K562 (cell line): ENCODE results near the gene NFYC. TPM values are rescaled to one million over a fixed set of nuclear protein-coding genes. Genes with fewer than 3 reads are reported as not detected.

Experiments used
- ATAC-seq: fragments of 200-7000 bp; cut with Tn5 transposase; 3 replicates; pipeline ENCODE4 v1.9.1; 2020; ENCODE audit warnings: moderate library complexity
- BruUV-seq: library from RNA; stranded (reverse); fragments of 400-500 nt; replicated peaks from 2 replicates; lab custom pipeline; 2021; lab: Mats Ljungman, UMichigan
- CTCF ChIA-PET: fragments of 300-600 bp; formaldehyde crosslinking; extraction: SDS; loops from one replicate; lab custom pipeline; 2021; ENCODE audit warnings: low intra/inter-chr PET ratio; lab: Yijun Ruan, JAX
- POLR2A ChIA-PET: fragments of 300-600, 350-650 bp; sonication (Branson Sonifier 250); formaldehyde crosslinking; extraction: SDS; loops from one replicate; lab custom pipeline; 2021; ENCODE audit warnings: antibody characterized with exemption, inconsistent platforms; lab: Yijun Ruan, JAX
- DNase-seq, 4 experiments: peaks; one replicate each; pipeline versions ENCODE4 v3.0.0 to v3.0.0-alpha.2; 2011 to 2018; ENCODE audit warnings: low spot score in 3 of 4, mixed read lengths in 3 of 4; ENCODE audit errors: extremely low read depth in 1 of 4
- FAIRE-seq: peaks from 2 replicates; lab custom pipeline; 2011; peaks lifted over from hg19 to GRCh38; lab: Jason Lieb, UNC
- H2AFZ ChIP-seq: 2 replicates; pipeline ENCODE4 v1.6.0; 2011; ENCODE audit warnings: low read depth, low read length, control low read depth, inconsistent platforms
- H3K27ac ChIP-seq: fragments of 200-600 bp; 3 replicates; pipeline ENCODE4 v1.8.0; 2011; ENCODE audit warnings: low read depth, mild to moderate bottlenecking, control low read depth, inconsistent platforms, low read length, moderate library complexity, mixed read lengths; ENCODE audit errors: extremely low read depth
- H3K27me3 ChIP-seq, 2 experiments: fragments of 300-600 bp in 1 of 2; 2 replicates in 1 of 2; 3 replicates in 1 of 2; pipeline versions ENCODE4 v1.6.0 to v1.8.0; 2011; ENCODE audit warnings: inconsistent platforms in 2 of 2, low read length in 2 of 2, mild to moderate bottlenecking in 1 of 2, mixed read lengths in 1 of 2, moderate library complexity in 1 of 2; ENCODE audit not compliant: control insufficient read depth in 2 of 2, insufficient read depth in 2 of 2
- H3K36me3 ChIP-seq: fragments of 300-600 bp; 3 replicates; pipeline ENCODE4 v1.8.0; 2011; ENCODE audit warnings: mild to moderate bottlenecking, low read length, inconsistent platforms; ENCODE audit not compliant: control insufficient read depth, insufficient read depth
- H3K4me1 ChIP-seq, 2 experiments: fragments of 200-600 bp in 1 of 2; replicated peaks in 1 of 2; 2 replicates in 1 of 2; 3 replicates in 1 of 2; pipeline versions ENCODE4 v1.5.1 to v1.8.0; 2011; ENCODE audit warnings: inconsistent platforms in 2 of 2, low read length in 2 of 2, mild to moderate bottlenecking in 1 of 2, mixed read lengths in 1 of 2, moderate library complexity in 1 of 2; ENCODE audit not compliant: control insufficient read depth in 2 of 2, insufficient read depth in 2 of 2
- H3K4me2 ChIP-seq: 2 replicates; pipeline ENCODE4 v1.6.1; 2011; ENCODE audit warnings: low read length, control low read depth, inconsistent platforms, mixed read lengths; ENCODE audit not compliant: insufficient read depth
- H3K4me3 ChIP-seq: fragments of 200-600 bp; sonication (generic), shearing (Covaris generic); 2 replicates; pipeline ENCODE4 v1.5.1; 2016; ENCODE audit warnings: control low read depth, inconsistent platforms
- H3K79me2 ChIP-seq: fragments of 200-600 bp; 3 replicates; pipeline ENCODE4 v1.8.0; 2011; ENCODE audit warnings: low read length, inconsistent platforms; ENCODE audit not compliant: control insufficient read depth, insufficient read depth
- H3K9ac ChIP-seq, 2 experiments: 2 replicates each; pipeline versions ENCODE4 v1.6.0 to v1.6.1; 2011; ENCODE audit warnings: low read depth in 2 of 2, low read length in 2 of 2, control low read depth in 1 of 2, inconsistent platforms in 1 of 2, mild to moderate bottlenecking in 1 of 2, mixed read lengths in 1 of 2; ENCODE audit not compliant: insufficient read depth in 1 of 2
- H3K9me1 ChIP-seq: one replicate; pipeline ENCODE4 v1.6.0; 2011; ENCODE audit warnings: inconsistent platforms, mild to moderate bottlenecking, low read length, moderate library complexity; ENCODE audit not compliant: control insufficient read depth, insufficient read depth
- H3K9me3 ChIP-seq: replicated peaks from 2 replicates; pipeline ENCODE4 v1.5.1; 2011; ENCODE audit warnings: low read depth, low read length, inconsistent platforms; ENCODE audit not compliant: control insufficient read depth, insufficient read depth
- H4K20me1 ChIP-seq: replicated peaks from 2 replicates; pipeline ENCODE4 v1.6.1; 2011; ENCODE audit warnings: low read length, inconsistent platforms, mixed read lengths; ENCODE audit not compliant: control insufficient read depth, insufficient read depth
- ATF1 ChIP-seq, 2 experiments: fragments of 450-650 bp in 1 of 2; IDR thresholded peaks; 2 replicates each; pipeline ENCODE4 v1.6.1; 2016; ENCODE audit warnings: missing compliant biosample characterization in 1 of 2, missing genetic modification characterization in 1 of 2
- C11orf30 ChIP-seq: fragments of 450-650 bp; IDR thresholded peaks from 2 replicates; pipeline ENCODE4 v1.6.1; 2016; ENCODE audit warnings: low read depth, mild to moderate bottlenecking
- CBX3 ChIP-seq, 2 experiments: IDR thresholded peaks; 1 replicate in 1 of 2; 2 replicates in 1 of 2; pipeline ENCODE4 v1.6.1; 2012; ENCODE audit warnings: inconsistent platforms in 2 of 2, low read length in 2 of 2, borderline replicate concordance in 1 of 2, control low read depth in 1 of 2
- CHCHD3 ChIP-seq: fragments of 250-450 bp; sonication (Bioruptor Pico); IDR thresholded peaks from 2 replicates; pipeline ENCODE4 v2.1.2; 2022; ENCODE audit warnings: mild to moderate bottlenecking
- E2F1 ChIP-seq: sonication (generic); formaldehyde crosslinking; IDR thresholded peaks from 2 replicates; pipeline ENCODE4 v1.8.1; 2023; ENCODE audit warnings: mild to moderate bottlenecking, missing genetic modification reagents, moderate library complexity
- EGR1 ChIP-seq: fragments of 450-650 bp; conservative IDR thresholded peaks from 2 replicates; pipeline ENCODE4 v1.6.1; 2017; ENCODE audit warnings: mild to moderate bottlenecking
- HDAC2 ChIP-seq: fragments of 450-650 bp; IDR thresholded peaks from 2 replicates; pipeline ENCODE4 v1.6.1; 2016; ENCODE audit warnings: mild to moderate bottlenecking
- L3MBTL2 ChIP-seq: fragments of 450-650 bp; IDR thresholded peaks from 2 replicates; pipeline ENCODE4 v1.6.1; 2016; ENCODE audit warnings: mild to moderate bottlenecking, moderate library complexity
- NBN ChIP-seq: fragments of 450-650 bp; IDR thresholded peaks from 2 replicates; pipeline ENCODE4 v1.6.1; 2016; ENCODE audit warnings: low read depth, mild to moderate bottlenecking
- NFIC ChIP-seq: fragments of 450-650 bp; IDR thresholded peaks from 2 replicates; pipeline ENCODE4 v1.6.1; 2017; ENCODE audit warnings: mild to moderate bottlenecking, inconsistent platforms
- RBM25 ChIP-seq: fragments of 200-400 bp; formaldehyde crosslinking; IDR thresholded peaks from 2 replicates; pipeline ENCODE4 v1.6.1; 2018; ENCODE audit warnings: low read length, low read depth, moderate library complexity; ENCODE audit not compliant: severe bottlenecking
- SMAD4 ChIP-seq: fragments of 250-450 bp; sonication (Bioruptor Pico); conservative IDR thresholded peaks from 2 replicates; pipeline ENCODE4 v1.8.0; 2021; ENCODE audit warnings: inconsistent platforms, mild to moderate bottlenecking, moderate library complexity
- TFAP4 ChIP-seq: sonication (generic); formaldehyde crosslinking; IDR thresholded peaks from 2 replicates; pipeline ENCODE4 v1.8.0; 2022; ENCODE audit warnings: missing genetic modification reagents, mild to moderate bottlenecking, moderate library complexity, borderline replicate concordance
- ZBTB33 ChIP-seq: sonication (generic); formaldehyde crosslinking; IDR thresholded peaks from 2 replicates; pipeline ENCODE4 v1.8.1; 2023; ENCODE audit warnings: mild to moderate bottlenecking, missing genetic modification reagents
- ZNF12 ChIP-seq: sonication (generic); formaldehyde crosslinking; IDR thresholded peaks from 2 replicates; pipeline ENCODE4 v1.4.0; 2020; ENCODE audit warnings: mild to moderate bottlenecking, missing genetic modification reagents
- ZNF511 ChIP-seq: sonication (generic); formaldehyde crosslinking; IDR thresholded peaks from 2 replicates; pipeline ENCODE4 v1.8.0; 2022; ENCODE audit warnings: mild to moderate bottlenecking, missing genetic modification reagents
- ZNF668 ChIP-seq: fragments of 250-450 bp; sonication (Bioruptor Pico); IDR thresholded peaks from 2 replicates; pipeline ENCODE4 v1.8.0; 2022; ENCODE audit warnings: mild to moderate bottlenecking, inconsistent platforms
- WGBS: fragments of 100-300 bp; shearing (Covaris generic); methylation state at CpG from one replicate; pipeline ENCODE4 v1.1.6; 2016; ENCODE audit warnings: low coverage, mixed read lengths; ENCODE audit not compliant: insufficient coverage; ENCODE audit errors: missing lambda C conversion rate; 5-methylcytosine and 5-hydroxymethylcytosine counted together
- in situ Hi-C: fragments of 300-500 bp; cut with MboI; formaldehyde crosslinking; loops from 4 replicates; pipeline ENCODE4 v1.15.0; 2018; ENCODE audit warnings: inconsistent platforms, mixed read lengths
- intact Hi-C: fragments of 100-400 bp; cut with micrococcal nuclease; formaldehyde crosslinking; loops from 2 replicates; pipeline ENCODE4 v1.14.2; 2022
- polyA plus RNA-seq, 8 experiments: library from polyadenylated mRNA; depleted of rRNA in 4 of 8; stranded (reverse) in 5 of 8; unstranded in 3 of 8; fragments of >200 nt; fragmentation: Nextera tagmentation in 2 of 8; fragmentation: Illumina TruSeq in 1 of 8; extraction: Ambion mirVana in 2 of 8; extraction: Trizol in 1 of 8; gene quantifications; 2 replicates each; pipeline versions ENCODE4 v1.2.1 to v1.2.3, GENCODE V29; 2011 to 2014; ENCODE audit warnings: inconsistent platforms in 1 of 8, missing spikeins in 1 of 8
- total RNA-seq, 7 experiments: library from RNA; depleted of rRNA in 6 of 7; stranded (reverse); fragments of >200 nt in 6 of 7; fragmentation: Illumina TruSeq in 2 of 7; extraction: Trizol in 2 of 7; gene quantifications; 2 replicates each; pipeline versions ENCODE4 v1.2.1 to v1.2.3, GENCODE V29; 2011 to 2021; ENCODE audit warnings: low replicate concordance in 1 of 7

Gene NFYC
- total and polyA plus RNA-seq, 9 of the 15 experiments (the other 6 are each of a cell fraction or from before 2014, with no cell fraction given): 4.8 to 59.8 (median 41.1) TPM

GRCh38 chr1:40802078-40802741 lies 110.7 kb downstream of the NFYC start:
- ATAC-seq (peak; percentile 93), DNase-seq (peak; percentile 95 to 100 (median 100)), FAIRE-seq (peak; percentile 78)
- Histone ChIP-seq H3K4me2 (peak overlapping the region; percentile 76), H3K9me3 (no peaks in the 10 kb centered on the region), H3K4me3 (peak overlapping the region; percentile 38), H3K79me2 (no peaks in the 10 kb centered on the region), H4K20me1 (no peaks in the 10 kb centered on the region), H2AFZ (peak overlapping the region; percentile 85), H3K27me3 (no peaks in the 10 kb centered on the region), H3K9me1 (no peaks in the 10 kb centered on the region), H3K27ac (peak overlapping the region; percentile 76), H3K9ac (peak overlapping the region; percentile 68 to 92), H3K36me3 (no peaks in the 10 kb centered on the region), H3K4me1 (peaks cover 39 to 67% of the 10 kb centered on the region in 2 experiments)
- WGBS: 3% methylated on average over 43 of the region's 56 CpGs
- POLR2A ChIA-PET: interaction anchor here (0.7 kb wide), 1 partner anchor 17 kb away, joined by 5 read pairs; no protein-coding TSS in a partner anchor
- no TSS peak for BruUV-seq
- in situ Hi-C loops (no loop called here), intact Hi-C loops (no loop called here)
- CTCF ChIA-PET: no interaction called here
- TF ChIP-seq ZNF511 (peak; percentile 5), EGR1 (peak; percentile 64), CHCHD3 (CRISPR knock-in tag) (no peak), ZBTB33 (CRISPR knock-in tag) (no peak), HDAC2 (peak; percentile 100), RBM25 (peak; percentile 94), NFIC (no peak), SMAD4 (CRISPR knock-in tag) (peak; percentile 61), ATF1 (CRISPR knock-in tag; IDR thresholded peaks at IDR 0.05) (no peak), ATF1 (tag; IDR thresholded peaks at IDR 0.05) (peak; percentile 61), C11orf30 (no peak), ZNF668 (no peak; the same call in 1 of the 2 replicates), NBN (peak; percentile 74), E2F1 (CRISPR knock-in tag) (0 out of 2 replicates have a peak, but pooled peaks have one; percentile 38), CBX3 (IDR thresholded peaks at IDR 0.05; ENCODE audit: borderline replicate concordance in 1 of 2, low read length in 2 of 2) (peak in 1 of 2 experiments; percentile 93; a peak in 2 of 3 replicates), L3MBTL2 (peak; percentile 99), ZNF12 (no peak), TFAP4 (CRISPR knock-in tag) (peak; percentile 35; the same call in 1 of the 2 replicates)
